Colon (tissue), 2 donors: ENCODE results near the gene TNIP2.
"Not testable (repeated sequence)": the region's sequence is repeated elsewhere in the genome, so short reads cannot be mapped to it uniquely, and the experiment has no call there.

Source experiments
- FAIRE-seq: peaks from 2 replicates; lab custom pipeline; 2012; peaks lifted over from hg19 to GRCh38; lab: Jason Lieb, UNC
- donor health status: control.
- donor health status: control.

Gene TNIP2

GRCh38 chr4:2768921-2769336 is 12.8 kb upstream of the TNIP2 start:
- no peak for FAIRE-seq

- no peak for FAIRE-seq
Measured at GRCh38 chr4:2768124-2768523, 12.0 kb upstream of the TNIP2 start.

- no peak for FAIRE-seq
Measured at GRCh38 chr4:2767705-2768074, 11.6 kb upstream of the TNIP2 start.

GRCh38 chr4:2767046-2767704 is 11.0 kb upstream of the TNIP2 start:
- no peak for FAIRE-seq

- no peak for FAIRE-seq
Measured at GRCh38 chr4:2765832-2766526, 9.8 kb upstream of the TNIP2 start.

GRCh38 chr4:2763511-2763967 is 7.4 kb upstream of the TNIP2 start:
- FAIRE-seq = no peak

- not testable (repeated sequence) for FAIRE-seq
Measured at GRCh38 chr4:2762486-2763370, 6.6 kb upstream of the TNIP2 start.

GRCh38 chr4:2762048-2762447 is 5.9 kb upstream of the TNIP2 start:
- FAIRE-seq = no peak

- peak; percentile 31 for FAIRE-seq
Measured at GRCh38 chr4:2761035-2761923, 5.1 kb upstream of the TNIP2 start.

- FAIRE-seq = no peak
Measured at GRCh38 chr4:2757426-2757825, 1.3 kb upstream of the TNIP2 start.

GRCh38 chr4:2756691-2757350 is 685 bp upstream of the TNIP2 start:
- FAIRE-seq = no peak

GRCh38 chr4:2754848-2755819 is 1.0 kb downstream of the TNIP2 start:
- no peak for FAIRE-seq

GRCh38 chr4:2753436-2753835 is 2.7 kb downstream of the TNIP2 start:
- FAIRE-seq = no peak

- no peak for FAIRE-seq
Measured at GRCh38 chr4:2750719-2751605, 5.2 kb downstream of the TNIP2 start.

- no peak for FAIRE-seq
Measured at GRCh38 chr4:2746891-2747695, 9.0 kb downstream of the TNIP2 start.

- FAIRE-seq = no peak
Measured at GRCh38 chr4:2745981-2746806, 9.9 kb downstream of the TNIP2 start.

GRCh38 chr4:2745516-2745915 is 10.6 kb downstream of the TNIP2 start:
- FAIRE-seq = no peak
